B cell (primary cell): ENCODE measurements around the gene SIGLEC7.

ENCODE experiments used
- EZH2 ChIP-seq: IDR thresholded peaks from 2 replicates; pipeline ENCODE4 v1.6.1; 2012; ENCODE audit warnings: borderline replicate concordance, low read depth, mild to moderate bottlenecking, moderate library complexity, low read length; ENCODE audit not compliant: insufficient read depth, poor library complexity, severe bottlenecking
- TF ChIP-seq, protein P1 (sequence below): fragments of 200-600 bp; IDR thresholded peaks from one replicate; pipeline ENCODE4 v1.8.0; 2022; ENCODE audit warnings: antibody characterized with exemption, mild to moderate bottlenecking

DNA sequence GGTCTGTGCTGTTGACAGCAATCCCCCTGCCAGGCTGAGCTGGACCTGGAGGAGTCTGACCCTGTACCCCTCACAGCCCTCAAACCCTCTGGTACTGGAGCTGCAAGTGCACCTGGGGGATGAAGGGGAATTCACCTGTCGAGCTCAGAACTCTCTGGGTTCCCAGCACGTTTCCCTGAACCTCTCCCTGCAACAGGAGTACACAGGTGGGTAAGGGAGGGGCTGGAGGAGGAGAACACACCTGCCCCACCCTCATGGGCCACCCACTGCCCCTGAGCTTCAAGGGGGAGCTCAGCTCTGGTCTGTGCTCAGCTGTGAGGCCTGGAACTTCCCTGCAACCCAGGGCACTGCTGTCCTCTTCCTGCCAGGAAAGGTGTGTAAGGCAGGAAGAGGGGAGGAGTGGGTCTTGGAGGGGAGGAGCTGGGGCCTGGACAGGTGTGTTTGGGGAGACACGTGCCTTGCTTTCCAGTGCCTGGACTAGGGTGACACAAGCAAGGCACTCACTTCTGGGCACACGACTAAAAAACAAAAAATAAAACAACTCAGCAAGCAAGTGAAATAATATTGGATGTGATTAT, 3.9 kb downstream of the SIGLEC7 start:
- TF ChIP-seq, protein P1, sequence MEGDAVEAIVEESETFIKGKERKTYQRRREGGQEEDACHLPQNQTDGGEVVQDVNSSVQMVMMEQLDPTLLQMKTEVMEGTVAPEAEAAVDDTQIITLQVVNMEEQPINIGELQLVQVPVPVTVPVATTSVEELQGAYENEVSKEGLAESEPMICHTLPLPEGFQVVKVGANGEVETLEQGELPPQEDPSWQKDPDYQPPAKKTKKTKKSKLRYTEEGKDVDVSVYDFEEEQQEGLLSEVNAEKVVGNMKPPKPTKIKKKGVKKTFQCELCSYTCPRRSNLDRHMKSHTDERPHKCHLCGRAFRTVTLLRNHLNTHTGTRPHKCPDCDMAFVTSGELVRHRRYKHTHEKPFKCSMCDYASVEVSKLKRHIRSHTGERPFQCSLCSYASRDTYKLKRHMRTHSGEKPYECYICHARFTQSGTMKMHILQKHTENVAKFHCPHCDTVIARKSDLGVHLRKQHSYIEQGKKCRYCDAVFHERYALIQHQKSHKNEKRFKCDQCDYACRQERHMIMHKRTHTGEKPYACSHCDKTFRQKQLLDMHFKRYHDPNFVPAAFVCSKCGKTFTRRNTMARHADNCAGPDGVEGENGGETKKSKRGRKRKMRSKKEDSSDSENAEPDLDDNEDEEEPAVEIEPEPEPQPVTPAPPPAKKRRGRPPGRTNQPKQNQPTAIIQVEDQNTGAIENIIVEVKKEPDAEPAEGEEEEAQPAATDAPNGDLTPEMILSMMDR: no peak
- TF ChIP-seq EZH2: no peak
